OCI-M1 (cell line): ENCODE results near the gene CSNK1G2.
A peak's percentile ranks its signal among the peaks of the same experiment; 100 is the strongest.

Source experiments
- DNase-seq: peaks from one replicate; lab custom pipeline; 2025; lab: John Stamatoyannopoulos, UW

Gene CSNK1G2

GRCh38 chr19:1944088-1944915 is 3.3 kb downstream of the CSNK1G2 start:
- no peak for DNase-seq

- no peak for DNase-seq
Measured at GRCh38 chr19:1944916-1945561, 4.1 kb downstream of the CSNK1G2 start.

- DNase-seq = peak; percentile 12
Measured at GRCh38 chr19:1945899-1946298, 4.9 kb downstream of the CSNK1G2 start.

- DNase-seq = no peak
Measured at GRCh38 chr19:1947651-1948209, 6.8 kb downstream of the CSNK1G2 start.

- DNase-seq = no peak
Measured at GRCh38 chr19:1949304-1950101, 8.5 kb downstream of the CSNK1G2 start.

- DNase-seq = no peak
Measured at GRCh38 chr19:1950640-1951039, 9.7 kb downstream of the CSNK1G2 start.

GRCh38 chr19:1952635-1953034 is 11.7 kb downstream of the CSNK1G2 start:
- no peak for DNase-seq

GRCh38 chr19:1953037-1953436 is 12.1 kb downstream of the CSNK1G2 start:
- no peak for DNase-seq

- no peak for DNase-seq
Measured at GRCh38 chr19:1953441-1954094, 12.6 kb downstream of the CSNK1G2 start.

- no peak for DNase-seq
Measured at GRCh38 chr19:1954532-1954933, 13.6 kb downstream of the CSNK1G2 start.

GRCh38 chr19:1955171-1956121 is 14.5 kb downstream of the CSNK1G2 start:
- DNase-seq = no peak

- DNase-seq = no peak
Measured at GRCh38 chr19:1956122-1956494, 15.1 kb downstream of the CSNK1G2 start.

GRCh38 chr19:1956868-1957492 is 16.0 kb downstream of the CSNK1G2 start:
- no peak for DNase-seq

- DNase-seq = no peak
Measured at GRCh38 chr19:1957562-1958248, 16.7 kb downstream of the CSNK1G2 start.

GRCh38 chr19:1959928-1960589 is 19.1 kb downstream of the CSNK1G2 start:
- no peak for DNase-seq

- DNase-seq = no peak
Measured at GRCh38 chr19:1961000-1961883, 20.3 kb downstream of the CSNK1G2 start.

- DNase-seq = no peak
Measured at GRCh38 chr19:1962674-1963073, 21.7 kb downstream of the CSNK1G2 start.

GRCh38 chr19:1967087-1967608 is 26.2 kb downstream of the CSNK1G2 start:
- DNase-seq = no peak
